Kidney (tissue), 14 donors: ENCODE data around the gene DBT. TPM values are rescaled to one million over a fixed set of nuclear protein-coding genes. Genes with fewer than 3 reads are reported as not detected.

Experiments used
- DNase-seq, 5 donors: peaks; one replicate each; pipeline ENCODE4 v3.0.0-alpha.2; 2013 to 2020
- FAIRE-seq: peaks from 2 replicates; lab custom pipeline; 2012; peaks lifted over from hg19 to GRCh38; lab: Jason Lieb, UNC
- H3K27ac ChIP-seq, 2 donors: one replicate each; pipeline ENCODE4 v1.7.0; 2013; ENCODE audit warnings: low read depth in 2 of 2, low read length in 2 of 2, inconsistent platforms in 1 of 2
- H3K27me3 ChIP-seq: one replicate; pipeline ENCODE4 v1.7.1; 2013; ENCODE audit warnings: low read length, inconsistent platforms; ENCODE audit not compliant: control insufficient read depth, insufficient read depth
- H3K36me3 ChIP-seq, 3 donors: one replicate each; pipeline versions ENCODE4 v1.7.0 to v1.7.1; 2013; ENCODE audit warnings: low read length in 3 of 3, control low read depth in 1 of 3, inconsistent platforms in 1 of 3; ENCODE audit not compliant: insufficient read depth in 3 of 3, control insufficient read depth in 2 of 3
- H3K4me1 ChIP-seq, 3 donors: one replicate each; pipeline versions ENCODE4 v1.7.0 to v1.7.1; 2013; ENCODE audit warnings: low read length in 3 of 3, inconsistent platforms in 1 of 3, low read depth in 1 of 3; ENCODE audit not compliant: control insufficient read depth in 2 of 3, insufficient read depth in 2 of 3
- H3K4me3 ChIP-seq, 3 donors: one replicate each; pipeline versions ENCODE4 v1.7.0 to v1.8.1; 2013; ENCODE audit warnings: low read length in 3 of 3, control low read depth in 1 of 3, inconsistent platforms in 1 of 3
- H3K9ac ChIP-seq, 3 donors: one replicate each; pipeline versions ENCODE4 v1.7.0 to v1.7.1; 2013; ENCODE audit warnings: low read length in 3 of 3, control low read depth in 1 of 3, inconsistent platforms in 1 of 3
- H3K9me3 ChIP-seq, 3 donors: one replicate each; pipeline versions ENCODE4 v1.7.0 to v1.7.1; 2013; ENCODE audit warnings: low read length in 3 of 3, control low read depth in 1 of 3, inconsistent platforms in 1 of 3; ENCODE audit not compliant: control insufficient read depth in 2 of 3, insufficient read depth in 1 of 3
- CTCF ChIP-seq: IDR thresholded peaks from 3 replicates; pipeline ENCODE4 v1.5.1; 2012; ENCODE audit warnings: mild to moderate bottlenecking, moderate library complexity, borderline replicate concordance; ENCODE audit not compliant: insufficient read depth; ENCODE audit errors: extremely low read depth
- intact Hi-C: fragments of 100-400 bp; cut with DNase I; formaldehyde crosslinking; loops from one replicate; pipeline ENCODE4 v1.11.1; 2022
- polyA plus RNA-seq: library from polyadenylated mRNA; stranded (reverse); fragments of 350-450 nt; fragmentation: Illumina TruSeq; extraction: RNeasy Lipid Tissue Mini Kit (QIAGEN cat#74804); gene quantifications from one replicate; pipeline ENCODE4 v1.2.3, GENCODE V29; 2014; ENCODE audit warnings: low read depth, low replicate concordance; ENCODE audit not compliant: insufficient read depth
- total RNA-seq: library from RNA; stranded (reverse); fragmentation: NEBNext Ultra II Directional; extraction: Animal tissue kit (Norgen Biotek cat#: 25700); gene quantifications from one replicate; pipeline ENCODE4 v1.2.1, GENCODE V29; 2021
- donor health status: control.
- donor health status: control.
- donor health status: control.
- donor health status: control.
- donor health status: control.
- donor health status: DM: yes; HTN: yes; CAD: no.
- donor health status: Normal renal cell carcinoma (clear cell type).

Gene DBT
- total and polyA plus RNA-seq, 2 donors from 2014 or later: 7.7 to 18.7 TPM

- Histone ChIP-seq H3K27ac (no peak overlapping the region), H3K4me1 (no peaks in the 10 kb centered on the region), H3K27me3 (no peaks in the 10 kb centered on the region), H3K36me3 (peaks cover 7 to 71% (median 22%) of the 10 kb centered on the region in 3 donors), H3K9ac (no peak overlapping the region), H3K9me3 (no peaks in the 10 kb centered on the region), H3K4me3 (no peak overlapping the region)
- TF ChIP-seq CTCF: no peak
- intact Hi-C loops: no loop called here
- DNase-seq (peak in 1 of 5 donors; percentile 2), FAIRE-seq (no peak)
Observed at GRCh38 chr1:100277866-100278265, 28.2 kb upstream of the DBT start.

- FAIRE-seq (no peak), DNase-seq (no peak)
- Histone ChIP-seq H3K9me3 (peaks cover 0 to 5% (median 0%) of the 10 kb centered on the region in 3 donors), H3K4me1 (peaks cover 0 to 16% (median 6%) of the 10 kb centered on the region in 3 donors), H3K27me3 (no peaks in the 10 kb centered on the region), H3K4me3 (peak overlapping the region in 1 of 3 donors; percentile 98), H3K36me3 (peaks cover 11 to 34% (median 14%) of the 10 kb centered on the region in 3 donors), H3K27ac (no peak overlapping the region), H3K9ac (no peak overlapping the region)
- no peak for TF ChIP-seq CTCF
- intact Hi-C loops: no loop called here
Observed at GRCh38 chr1:100268202-100268601, 18.6 kb upstream of the DBT start.

- H3K27me3 ChIP-seq: no peaks in the 10 kb centered on the region
- H3K9ac ChIP-seq: peak overlapping the region in 1 of 3 donors; percentile 91
- intact Hi-C loops: no loop called here
- H3K27ac ChIP-seq: no peak overlapping the region
- H3K36me3 ChIP-seq: peaks cover 11 to 26% (median 14%) of the 10 kb centered on the region in 3 donors
- no peak for DNase-seq
- peaks cover 0 to 6% (median 0%) of the 10 kb centered on the region in 3 donors for H3K9me3 ChIP-seq
- H3K4me1 ChIP-seq: peaks cover 0 to 16% (median 6%) of the 10 kb centered on the region in 3 donors
- no peak for FAIRE-seq
- H3K4me3 ChIP-seq: peak overlapping the region in 2 of 3 donors; percentile 92 to 98
- TF ChIP-seq CTCF: no peak
Observed at GRCh38 chr1:100267284-100267683, 17.6 kb upstream of the DBT start.

- DNase-seq: no peak
- intact Hi-C loops: no loop called here
- peaks cover 0 to 16% (median 6%) of the 10 kb centered on the region in 3 donors for H3K4me1 ChIP-seq
- no peaks in the 10 kb centered on the region for H3K27me3 ChIP-seq
- no peak for FAIRE-seq
- peaks cover 0 to 6% (median 0%) of the 10 kb centered on the region in 3 donors for H3K9me3 ChIP-seq
- peak overlapping the region; percentile 79 to 98 (median 92) for H3K4me3 ChIP-seq
- H3K27ac ChIP-seq: no peak overlapping the region
- peaks cover 9 to 21% (median 11%) of the 10 kb centered on the region in 3 donors for H3K36me3 ChIP-seq
- no peak for TF ChIP-seq CTCF
- peak overlapping the region in 2 of 3 donors; percentile 56 to 91 for H3K9ac ChIP-seq
Observed at GRCh38 chr1:100266741-100267140, 17.1 kb upstream of the DBT start.
